ENCODE results near the gene KRT9.

KRT9 gene

GRCh38 chr17:41553987-41554680, 17.7 kb downstream of the KRT9 start:
- no peak for DNase-seq (ENCODE audit: low read depth)
- TF ChIP-seq, protein P1, sequence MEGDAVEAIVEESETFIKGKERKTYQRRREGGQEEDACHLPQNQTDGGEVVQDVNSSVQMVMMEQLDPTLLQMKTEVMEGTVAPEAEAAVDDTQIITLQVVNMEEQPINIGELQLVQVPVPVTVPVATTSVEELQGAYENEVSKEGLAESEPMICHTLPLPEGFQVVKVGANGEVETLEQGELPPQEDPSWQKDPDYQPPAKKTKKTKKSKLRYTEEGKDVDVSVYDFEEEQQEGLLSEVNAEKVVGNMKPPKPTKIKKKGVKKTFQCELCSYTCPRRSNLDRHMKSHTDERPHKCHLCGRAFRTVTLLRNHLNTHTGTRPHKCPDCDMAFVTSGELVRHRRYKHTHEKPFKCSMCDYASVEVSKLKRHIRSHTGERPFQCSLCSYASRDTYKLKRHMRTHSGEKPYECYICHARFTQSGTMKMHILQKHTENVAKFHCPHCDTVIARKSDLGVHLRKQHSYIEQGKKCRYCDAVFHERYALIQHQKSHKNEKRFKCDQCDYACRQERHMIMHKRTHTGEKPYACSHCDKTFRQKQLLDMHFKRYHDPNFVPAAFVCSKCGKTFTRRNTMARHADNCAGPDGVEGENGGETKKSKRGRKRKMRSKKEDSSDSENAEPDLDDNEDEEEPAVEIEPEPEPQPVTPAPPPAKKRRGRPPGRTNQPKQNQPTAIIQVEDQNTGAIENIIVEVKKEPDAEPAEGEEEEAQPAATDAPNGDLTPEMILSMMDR (conservative IDR thresholded peaks at IDR 0.05; ENCODE audit: low read depth, low read length): no peak
- no peak overlapping the region for H3K4me3 ChIP-seq (ENCODE audit: low read depth, low read length)

GRCh38 chr17:41553176-41553575, 18.7 kb downstream of the KRT9 start:
- no peak for DNase-seq (ENCODE audit: low read depth)
- TF ChIP-seq, protein P1 (conservative IDR thresholded peaks at IDR 0.05; ENCODE audit: low read depth, low read length): no peak
- no peak overlapping the region for H3K4me3 ChIP-seq (ENCODE audit: low read depth, low read length)

- TF ChIP-seq, protein P1 (conservative IDR thresholded peaks at IDR 0.05; ENCODE audit: low read depth, low read length): no peak
- no peak for DNase-seq (ENCODE audit: low read depth)
- H3K4me3 ChIP-seq (ENCODE audit: low read depth, low read length): no peak overlapping the region
Measured at GRCh38 chr17:41552455-41552854, 19.4 kb downstream of the KRT9 start.

DNA sequence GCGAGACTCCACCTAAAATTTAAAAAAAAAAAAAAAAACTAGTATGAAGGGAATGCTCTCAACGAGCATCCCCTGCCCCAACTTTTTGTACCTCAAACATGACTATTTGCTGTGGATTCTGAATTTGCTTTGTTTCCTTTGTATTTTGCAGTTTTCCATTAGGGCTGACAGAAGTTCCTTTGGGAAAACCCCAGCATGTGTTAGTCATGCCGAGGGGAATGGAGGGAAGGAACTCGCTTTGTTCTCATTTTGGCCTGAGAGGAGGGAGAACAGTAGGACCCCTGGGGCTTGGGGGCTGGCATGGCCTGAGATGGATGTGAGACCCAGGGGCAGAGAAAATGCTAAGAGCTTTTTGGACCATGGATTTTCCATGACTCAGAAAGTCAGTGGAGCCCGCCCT, 20.5 kb downstream of the KRT9 start:
- TF ChIP-seq, protein P1 (conservative IDR thresholded peaks at IDR 0.05; ENCODE audit: low read depth, low read length): no peak
- DNase-seq (ENCODE audit: low read depth): no peak

DNA sequence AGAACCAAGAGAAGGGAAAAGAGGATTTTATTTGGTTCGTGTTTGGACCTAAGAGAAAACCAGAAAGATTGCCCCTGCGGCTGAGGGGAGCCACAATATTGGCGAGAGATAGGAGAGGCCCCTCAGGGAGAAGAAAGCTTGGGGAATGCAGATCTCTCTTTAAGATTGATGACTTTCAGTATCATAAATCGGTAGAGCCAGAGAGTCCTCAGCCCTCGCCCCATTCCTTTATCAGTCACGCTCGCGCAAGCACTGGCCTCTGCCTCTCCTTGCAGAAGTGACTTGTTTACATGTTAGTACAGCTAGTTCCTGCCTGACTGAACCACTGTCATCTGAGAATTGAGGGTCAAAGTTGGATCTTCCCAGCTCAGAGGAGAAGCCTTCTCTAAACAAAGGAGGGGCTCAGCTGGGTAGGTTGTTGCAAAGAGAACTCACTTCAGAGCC, 22.2 kb downstream of the KRT9 start:
- TF ChIP-seq, protein P1 (conservative IDR thresholded peaks at IDR 0.05; ENCODE audit: low read depth, low read length): no peak
- DNase-seq (ENCODE audit: low read depth): peak; percentile 44
- H3K4me3 ChIP-seq (ENCODE audit: low read depth, low read length): no peak overlapping the region

More for the DNA sequence above, 20.5 kb downstream of the KRT9 start:
- no peak overlapping the region for H3K4me3 ChIP-seq (ENCODE audit: low read depth, low read length)

DNA sequence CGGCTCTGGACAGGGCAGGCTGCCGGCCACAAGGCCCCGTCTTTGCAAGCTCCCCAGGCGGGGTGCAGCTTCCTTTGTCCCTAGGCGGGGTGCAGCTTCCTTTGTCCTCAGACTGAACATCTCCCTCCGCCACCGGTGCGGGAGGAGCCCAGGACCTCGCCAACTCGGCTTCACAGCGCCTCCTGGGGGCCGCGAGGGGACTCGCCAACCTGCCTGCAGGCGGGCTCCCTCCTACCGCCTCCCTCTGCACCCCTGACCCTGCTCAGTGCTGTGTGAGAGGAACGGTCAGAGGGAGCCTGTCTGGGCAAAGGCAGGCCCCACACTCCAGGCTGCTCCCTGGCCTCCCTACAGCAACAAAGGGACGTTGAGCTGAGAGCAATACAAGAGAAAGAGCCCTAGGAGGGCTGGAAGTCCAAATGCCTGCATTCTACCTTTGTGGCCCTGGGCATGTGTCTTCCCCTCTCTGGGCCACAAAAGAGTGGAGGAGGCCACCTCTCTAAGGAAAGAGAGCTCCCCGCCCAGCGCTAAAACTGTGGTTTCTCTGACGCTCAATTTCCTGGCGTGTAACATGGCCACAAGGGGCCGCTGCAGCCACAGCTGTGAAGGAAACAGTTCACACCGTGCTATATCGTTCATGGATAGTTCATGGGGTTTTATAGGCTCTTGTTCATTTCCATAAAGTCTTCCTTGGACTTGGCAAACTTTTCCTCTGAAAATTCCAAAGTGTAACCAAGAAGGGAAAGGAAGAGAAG, 22.8 kb downstream of the KRT9 start:
- TF ChIP-seq, protein P1 (conservative IDR thresholded peaks at IDR 0.05; ENCODE audit: low read depth, low read length): peak; percentile 88
- peak overlapping the region; percentile 35 for H3K4me3 ChIP-seq (ENCODE audit: low read depth, low read length)
- DNase-seq (ENCODE audit: low read depth): peak; percentile 94
